GM12878 (cell line): Measurements from ENCODE around the gene C1orf198. TPM values are rescaled to one million over a fixed set of nuclear protein-coding genes. Genes with fewer than 3 reads are reported as not detected.

ENCODE experiments used
- ATAC-seq: fragments of 200-7000 bp; cut with Tn5 transposase; 3 replicates; pipeline ENCODE4 v1.9.1; 2020; ENCODE audit warnings: mild to moderate bottlenecking, moderate library complexity
- BruUV-seq: library from RNA; stranded (reverse); fragments of 400-500 nt; replicated peaks from 2 replicates; lab custom pipeline; 2021; lab: Mats Ljungman, UMichigan
- CTCF ChIA-PET: fragments of 300-600 bp; sonication (Branson Sonifier 250); formaldehyde crosslinking; extraction: SDS; loops from one replicate; lab custom pipeline; 2021; ENCODE audit warnings: inconsistent platforms; lab: Yijun Ruan, JAX
- POLR2A ChIA-PET: fragments of 350-600 bp; formaldehyde crosslinking; extraction: SDS; loops from one replicate; lab custom pipeline; 2021; ENCODE audit warnings: inconsistent platforms; lab: Charles Lee
- RAD21 ChIA-PET: fragments of 300-600 bp; sonication (Branson Sonifier 250); formaldehyde crosslinking; loops from one replicate; lab custom pipeline; 2023; ENCODE audit warnings: antibody characterized with exemption; ENCODE audit not compliant: unreplicated experiment; lab: Charles Lee
- SMC1A ChIA-PET: fragments of 300-600 bp; sonication (Branson Sonifier 250); formaldehyde crosslinking; loops from one replicate; lab custom pipeline; 2023; ENCODE audit not compliant: unreplicated experiment, uncharacterized antibody; lab: Charles Lee
- DNase-seq: peaks from one replicate; pipeline ENCODE4 v3.0.0-alpha.2; 2011; ENCODE audit warnings: low read depth, low spot score
- FAIRE-seq: peaks from 3 replicates; lab custom pipeline; 2011; peaks lifted over from hg19 to GRCh38; lab: Jason Lieb, UNC
- H2AFZ ChIP-seq: 2 replicates; pipeline ENCODE4 v1.6.0; 2011; ENCODE audit warnings: low read depth, low read length, control low read depth; ENCODE audit not compliant: control insufficient read depth
- H3K27ac ChIP-seq: 2 replicates; pipeline ENCODE4 v1.5.1; 2011; ENCODE audit warnings: control low read depth; ENCODE audit not compliant: control insufficient read depth, insufficient read depth
- H3K27me3 ChIP-seq, 2 experiments: replicated peaks in 1 of 2; 2 replicates each; pipeline versions ENCODE4 v1.6.0 to v1.6.1; 2011; ENCODE audit warnings: low read length in 1 of 2; ENCODE audit not compliant: control insufficient read depth in 2 of 2, insufficient read depth in 2 of 2
- H3K36me3 ChIP-seq, 2 experiments: 2 replicates each; pipeline ENCODE4 v1.5.1; 2011; ENCODE audit warnings: low read length in 1 of 2; ENCODE audit not compliant: control insufficient read depth in 2 of 2, insufficient read depth in 2 of 2
- H3K4me1 ChIP-seq: 2 replicates; pipeline ENCODE4 v1.6.1; 2011; ENCODE audit warnings: mild to moderate bottlenecking, low read length, moderate library complexity, mixed read lengths; ENCODE audit not compliant: control insufficient read depth, insufficient read depth
- H3K4me2 ChIP-seq: 2 replicates; pipeline ENCODE4 v1.6.0; 2011; ENCODE audit warnings: control low read depth; ENCODE audit not compliant: control insufficient read depth, insufficient read depth
- H3K4me3 ChIP-seq: fragments of 200-600 bp; sonication (generic); 2 replicates; pipeline ENCODE4 v1.5.1; 2016
- H3K79me2 ChIP-seq: 2 replicates; pipeline ENCODE4 v1.6.0; 2011; ENCODE audit warnings: low read length; ENCODE audit not compliant: control insufficient read depth, insufficient read depth
- H3K9ac ChIP-seq: 2 replicates; pipeline ENCODE4 v1.8.0; 2011; ENCODE audit warnings: low read length, control low read depth, mixed read lengths; ENCODE audit not compliant: control insufficient read depth, insufficient read depth
- H3K9me3 ChIP-seq: replicated peaks from 3 replicates; pipeline ENCODE4 v1.5.1; 2011; ENCODE audit warnings: mild to moderate bottlenecking, low read length; ENCODE audit not compliant: control insufficient read depth, insufficient read depth
- H4K20me1 ChIP-seq: 2 replicates; pipeline ENCODE4 v1.6.0; 2011; ENCODE audit not compliant: control insufficient read depth, insufficient read depth
- GABPA ChIP-seq: IDR thresholded peaks from 2 replicates; pipeline ENCODE4 v1.6.1; 2014; ENCODE audit warnings: antibody characterized with exemption, low read depth, mild to moderate bottlenecking, inconsistent platforms
- JUND ChIP-seq: IDR thresholded peaks from 2 replicates; pipeline ENCODE4 v1.6.1; 2012; ENCODE audit warnings: low read depth, mild to moderate bottlenecking, low read length, improper control_type of control experiment, moderate library complexity
- NR2F1 ChIP-seq: fragments of 450-650 bp; conservative IDR thresholded peaks from 2 replicates; pipeline ENCODE4 v1.6.1; 2017; ENCODE audit warnings: mild to moderate bottlenecking
- PBX3 ChIP-seq: IDR thresholded peaks from 2 replicates; pipeline ENCODE4 v1.6.1; 2011; ENCODE audit warnings: mild to moderate bottlenecking, low read depth, low read length, moderate library complexity; ENCODE audit not compliant: insufficient replicate concordance
- TAF1 ChIP-seq: IDR thresholded peaks from 2 replicates; pipeline ENCODE4 v1.6.1; 2011; ENCODE audit warnings: mild to moderate bottlenecking, low read depth, low read length, borderline replicate concordance
- WGBS: methylation state at CpG from one replicate; pipeline ENCODE4 v1.1.6; 2016; ENCODE audit warnings: low lambda C conversion rate; ENCODE audit not compliant: insufficient replicate concordance, insufficient coverage; ENCODE audit errors: missing lambda C conversion rate; 5-methylcytosine and 5-hydroxymethylcytosine counted together
- in situ Hi-C: fragments of 300-500 bp; cut with MboI; formaldehyde crosslinking; loops from 9 replicates; pipeline ENCODE4 v1.14.3; 2018; ENCODE audit warnings: mixed read lengths
- intact Hi-C: fragments of 100-400 bp; cut with micrococcal nuclease; formaldehyde crosslinking; loops from one replicate; pipeline ENCODE4 v1.14.2; 2022; ENCODE audit not compliant: unreplicated experiment
- polyA plus RNA-seq, 11 experiments: library from polyadenylated mRNA; depleted of rRNA in 4 of 11; unstranded in 6 of 11; stranded (reverse) in 5 of 11; fragments of >200 nt; fragmentation: Nextera tagmentation in 4 of 11; fragmentation: Illumina TruSeq in 1 of 11; extraction: Ambion mirVana in 4 of 11; extraction: Trizol in 1 of 11; gene quantifications; 1 replicate in 1 of 11; 2 replicates in 10 of 11; pipeline versions ENCODE4 v1.2.1 to v1.2.3, GENCODE V29; 2011 to 2016; ENCODE audit warnings: inconsistent platforms in 2 of 11, missing spikeins in 2 of 11, low read depth in 1 of 11
- total RNA-seq, 4 experiments: library from RNA; depleted of rRNA in 3 of 4; stranded (reverse); fragments of >200 nt in 3 of 4; fragmentation: Illumina TruSeq in 1 of 4; extraction: Trizol in 1 of 4; gene quantifications; 2 replicates each; pipeline versions ENCODE4 v1.2.1 to v1.2.3, GENCODE V29; 2013 to 2021
- TF ChIP-seq, protein P1 (sequence below): fragments of 450-650 bp; IDR thresholded peaks from 2 replicates; pipeline ENCODE4 v1.6.1; 2017; ENCODE audit warnings: mild to moderate bottlenecking, moderate library complexity
- TF ChIP-seq, protein P2 (sequence below): fragments of 450-650 bp; formaldehyde crosslinking; IDR thresholded peaks from 2 replicates; pipeline ENCODE4 v1.5.0; 2022; ENCODE audit warnings: mild to moderate bottlenecking, missing genetic modification characterization
- TF ChIP-seq, protein P3 (sequence below): IDR thresholded peaks from 2 replicates; pipeline ENCODE4 v1.6.1; 2011; ENCODE audit warnings: borderline replicate concordance, low read depth, mild to moderate bottlenecking, moderate library complexity, mixed read lengths, low read length; ENCODE audit not compliant: insufficient read depth; ENCODE audit errors: extremely low read length

C1orf198 gene
- total and polyA plus RNA-seq, 10 of the 15 experiments (the other 5 are each of a cell fraction or from before 2014, with no cell fraction given), result 0.16 to 2.8 (median 1.1) TPM

GRCh38 chr1:230916587-230917283, 48.4 kb upstream of the C1orf198 start:
- CTCF ChIA-PET, result interaction anchor here (0.6 to 7.1 kb wide), 21 partner anchors 10 to 857 kb away, joined by 3 to 30 read pairs (median 3); no protein-coding TSS in a partner anchor
- Histone ChIP-seq H3K79me2 (no peaks in the 10 kb centered on the region), H3K9me3 (no peaks in the 10 kb centered on the region), H3K4me3 (no peak overlapping the region), H3K9ac (no peak overlapping the region), H4K20me1 (no peaks in the 10 kb centered on the region), H3K36me3 (peaks cover 0 to 18% of the 10 kb centered on the region in 2 experiments), H3K4me2 (no peak overlapping the region), H2AFZ (no peak overlapping the region), H3K27ac (no peak overlapping the region), H3K4me1 (no peaks in the 10 kb centered on the region), H3K27me3 (no peaks in the 10 kb centered on the region)
- RAD21 ChIA-PET, result interaction anchor here (0.8 kb wide), 1 partner anchor 175 kb away, joined by 3 read pairs; no protein-coding TSS in a partner anchor
- in situ Hi-C loops, result loop anchor here (10.0 kb wide), 1 partner anchor 178 kb away; no protein-coding TSS in a partner anchor
- TF ChIP-seq JUND, result no peak
- TF ChIP-seq NR2F1, result no peak
- TF ChIP-seq TAF1, result no peak
- TF ChIP-seq GABPA, result no peak
- TF ChIP-seq PBX3, result no peak
- TF ChIP-seq, protein P1, sequence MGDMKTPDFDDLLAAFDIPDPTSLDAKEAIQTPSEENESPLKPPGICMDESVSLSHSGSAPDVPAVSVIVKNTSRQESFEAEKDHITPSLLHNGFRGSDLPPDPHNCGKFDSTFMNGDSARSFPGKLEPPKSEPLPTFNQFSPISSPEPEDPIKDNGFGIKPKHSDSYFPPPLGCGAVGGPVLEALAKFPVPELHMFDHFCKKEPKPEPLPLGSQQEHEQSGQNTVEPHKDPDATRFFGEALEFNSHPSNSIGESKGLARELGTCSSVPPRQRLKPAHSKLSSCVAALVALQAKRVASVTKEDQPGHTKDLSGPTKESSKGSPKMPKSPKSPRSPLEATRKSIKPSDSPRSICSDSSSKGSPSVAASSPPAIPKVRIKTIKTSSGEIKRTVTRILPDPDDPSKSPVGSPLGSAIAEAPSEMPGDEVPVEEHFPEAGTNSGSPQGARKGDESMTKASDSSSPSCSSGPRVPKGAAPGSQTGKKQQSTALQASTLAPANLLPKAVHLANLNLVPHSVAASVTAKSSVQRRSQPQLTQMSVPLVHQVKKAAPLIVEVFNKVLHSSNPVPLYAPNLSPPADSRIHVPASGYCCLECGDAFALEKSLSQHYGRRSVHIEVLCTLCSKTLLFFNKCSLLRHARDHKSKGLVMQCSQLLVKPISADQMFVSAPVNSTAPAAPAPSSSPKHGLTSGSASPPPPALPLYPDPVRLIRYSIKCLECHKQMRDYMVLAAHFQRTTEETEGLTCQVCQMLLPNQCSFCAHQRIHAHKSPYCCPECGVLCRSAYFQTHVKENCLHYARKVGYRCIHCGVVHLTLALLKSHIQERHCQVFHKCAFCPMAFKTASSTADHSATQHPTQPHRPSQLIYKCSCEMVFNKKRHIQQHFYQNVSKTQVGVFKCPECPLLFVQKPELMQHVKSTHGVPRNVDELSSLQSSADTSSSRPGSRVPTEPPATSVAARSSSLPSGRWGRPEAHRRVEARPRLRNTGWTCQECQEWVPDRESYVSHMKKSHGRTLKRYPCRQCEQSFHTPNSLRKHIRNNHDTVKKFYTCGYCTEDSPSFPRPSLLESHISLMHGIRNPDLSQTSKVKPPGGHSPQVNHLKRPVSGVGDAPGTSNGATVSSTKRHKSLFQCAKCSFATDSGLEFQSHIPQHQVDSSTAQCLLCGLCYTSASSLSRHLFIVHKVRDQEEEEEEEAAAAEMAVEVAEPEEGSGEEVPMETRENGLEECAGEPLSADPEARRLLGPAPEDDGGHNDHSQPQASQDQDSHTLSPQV, result no peak
- TF ChIP-seq, protein P2, sequence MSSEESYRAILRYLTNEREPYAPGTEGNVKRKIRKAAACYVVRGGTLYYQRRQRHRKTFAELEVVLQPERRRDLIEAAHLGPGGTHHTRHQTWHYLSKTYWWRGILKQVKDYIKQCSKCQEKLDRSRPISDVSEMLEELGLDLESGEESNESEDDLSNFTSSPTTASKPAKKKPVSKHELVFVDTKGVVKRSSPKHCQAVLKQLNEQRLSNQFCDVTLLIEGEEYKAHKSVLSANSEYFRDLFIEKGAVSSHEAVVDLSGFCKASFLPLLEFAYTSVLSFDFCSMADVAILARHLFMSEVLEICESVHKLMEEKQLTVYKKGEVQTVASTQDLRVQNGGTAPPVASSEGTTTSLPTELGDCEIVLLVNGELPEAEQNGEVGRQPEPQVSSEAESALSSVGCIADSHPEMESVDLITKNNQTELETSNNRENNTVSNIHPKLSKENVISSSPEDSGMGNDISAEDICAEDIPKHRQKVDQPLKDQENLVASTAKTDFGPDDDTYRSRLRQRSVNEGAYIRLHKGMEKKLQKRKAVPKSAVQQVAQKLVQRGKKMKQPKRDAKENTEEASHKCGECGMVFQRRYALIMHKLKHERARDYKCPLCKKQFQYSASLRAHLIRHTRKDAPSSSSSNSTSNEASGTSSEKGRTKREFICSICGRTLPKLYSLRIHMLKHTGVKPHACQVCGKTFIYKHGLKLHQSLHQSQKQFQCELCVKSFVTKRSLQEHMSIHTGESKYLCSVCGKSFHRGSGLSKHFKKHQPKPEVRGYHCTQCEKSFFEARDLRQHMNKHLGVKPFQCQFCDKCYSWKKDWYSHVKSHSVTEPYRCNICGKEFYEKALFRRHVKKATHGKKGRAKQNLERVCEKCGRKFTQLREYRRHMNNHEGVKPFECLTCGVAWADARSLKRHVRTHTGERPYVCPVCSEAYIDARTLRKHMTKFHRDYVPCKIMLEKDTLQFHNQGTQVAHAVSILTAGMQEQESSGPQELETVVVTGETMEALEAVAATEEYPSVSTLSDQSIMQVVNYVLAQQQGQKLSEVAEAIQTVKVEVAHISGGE (CRISPR knock-in tag), result no peak
- TF ChIP-seq, protein P3, sequence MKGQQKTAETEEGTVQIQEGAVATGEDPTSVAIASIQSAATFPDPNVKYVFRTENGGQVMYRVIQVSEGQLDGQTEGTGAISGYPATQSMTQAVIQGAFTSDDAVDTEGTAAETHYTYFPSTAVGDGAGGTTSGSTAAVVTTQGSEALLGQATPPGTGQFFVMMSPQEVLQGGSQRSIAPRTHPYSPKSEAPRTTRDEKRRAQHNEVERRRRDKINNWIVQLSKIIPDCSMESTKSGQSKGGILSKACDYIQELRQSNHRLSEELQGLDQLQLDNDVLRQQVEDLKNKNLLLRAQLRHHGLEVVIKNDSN, result no peak
- SMC1A ChIA-PET, result interaction anchor here (0.6 to 1.7 kb wide), 4 partner anchors 40 to 293 kb away, joined by 3 to 6 read pairs (median 4); no protein-coding TSS in a partner anchor
- no TSS peak for BruUV-seq
- ATAC-seq (peak; percentile 14; the same call in 1 of the 3 replicates), DNase-seq (no peak), FAIRE-seq (no peak)
- WGBS, result 97% methylated on average over 8 of the region's 8 CpGs
- POLR2A ChIA-PET, result no interaction called here
- intact Hi-C loops, result loop anchor here (1.0 to 2.0 kb wide), 3 partner anchors 62 to 295 kb away; partner anchors contain the start of genes ARV1 and TTC13
